HUES48 (cell line): ENCODE results near the gene C19orf85.

Experiments used
- H3K27ac ChIP-seq: one replicate; pipeline ENCODE4 v1.7.0; 2013; ENCODE audit warnings: low read depth, low read length, inconsistent platforms
- H3K27me3 ChIP-seq: 2 replicates; pipeline ENCODE4 v1.6.1; 2013; ENCODE audit warnings: mild to moderate bottlenecking, low read length; ENCODE audit not compliant: control insufficient read depth, insufficient read depth
- H3K36me3 ChIP-seq: 2 replicates; pipeline ENCODE4 v1.6.1; 2013; ENCODE audit warnings: low read length; ENCODE audit not compliant: control insufficient read depth, insufficient read depth
- H3K4me1 ChIP-seq: 2 replicates; pipeline ENCODE4 v1.6.1; 2013; ENCODE audit warnings: mild to moderate bottlenecking, low read length; ENCODE audit not compliant: control insufficient read depth, insufficient read depth
- H3K4me3 ChIP-seq: 2 replicates; pipeline ENCODE4 v1.5.1; 2013; ENCODE audit warnings: mild to moderate bottlenecking, low read depth, low read length
- H3K9ac ChIP-seq: 2 replicates; pipeline ENCODE4 v1.6.1; 2013; ENCODE audit warnings: mild to moderate bottlenecking, low read depth, low read length, moderate library complexity
- H3K9me3 ChIP-seq: 2 replicates; pipeline ENCODE4 v1.6.1; 2013; ENCODE audit warnings: low read length; ENCODE audit not compliant: control insufficient read depth, insufficient read depth

The C19orf85 gene

DNA sequence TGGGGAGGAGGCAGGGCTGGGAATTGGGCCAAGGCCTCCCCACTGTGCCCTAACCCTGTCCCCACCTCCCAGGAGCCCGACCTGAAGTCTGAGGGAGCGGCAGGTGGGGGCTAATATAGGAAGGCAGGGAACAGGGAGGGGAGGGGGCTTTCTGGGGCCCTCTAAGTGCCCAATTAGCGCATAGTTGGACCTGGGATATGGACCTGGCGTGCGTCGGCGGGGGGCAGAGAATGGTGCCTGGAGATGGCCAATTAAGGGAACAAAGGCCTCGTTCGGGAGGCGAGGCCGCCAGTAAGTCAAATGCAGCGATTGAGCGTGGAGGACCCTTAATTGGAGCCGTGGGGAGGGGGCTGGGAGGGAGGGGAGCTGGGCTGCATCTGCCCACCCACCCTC lies at the start of gene C19orf85:
Gene C19orf85 (minus strand): TSS at position 90 of the 393 bp plus-strand sequence. CDS start 197 bp downstream, outside the sequence.
- Histone ChIP-seq H3K36me3 (no peaks in the 10 kb centered on the region), H3K9ac (no peak within 1 kb of the TSS), H3K27ac (peak within 1 kb of the TSS; percentile 18), H3K27me3 (no peaks in the 10 kb centered on the region), H3K9me3 (no peaks in the 10 kb centered on the region), H3K4me1 (peaks cover 26% of the 10 kb centered on the region), H3K4me3 (no peak within 1 kb of the TSS; the same call in 1 of the 2 replicates)

DNA sequence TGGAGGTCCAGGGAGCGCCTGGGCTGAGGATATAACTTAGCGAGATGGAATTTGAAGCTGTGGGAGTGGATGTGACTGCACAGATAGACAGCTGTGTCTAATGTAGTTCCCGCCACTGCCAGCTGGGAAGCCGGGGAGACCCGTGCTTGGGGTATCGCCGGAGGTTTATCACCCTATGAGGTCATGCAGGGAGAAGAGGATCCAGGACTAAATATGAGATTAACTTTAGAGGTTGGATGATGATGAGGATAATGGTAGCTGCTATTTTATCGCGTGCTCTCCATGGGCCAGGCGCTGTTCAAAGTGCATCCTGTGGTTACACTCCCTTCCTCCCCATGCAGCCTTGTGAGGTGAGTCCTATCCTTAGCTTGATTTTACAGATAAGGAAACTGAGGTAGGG lies 43.6 kb upstream of the C19orf85 start:
- H3K27me3 ChIP-seq = peaks cover 21% of the 10 kb centered on the region
- H3K9me3 ChIP-seq = peaks cover 2% of the 10 kb centered on the region; the same call in 1 of the 2 replicates
- no peak overlapping the region for H3K27ac ChIP-seq
- H3K4me3 ChIP-seq = no peak overlapping the region
- no peaks in the 10 kb centered on the region for H3K4me1 ChIP-seq
- H3K36me3 ChIP-seq = no peaks in the 10 kb centered on the region
- no peak overlapping the region for H3K9ac ChIP-seq

DNA sequence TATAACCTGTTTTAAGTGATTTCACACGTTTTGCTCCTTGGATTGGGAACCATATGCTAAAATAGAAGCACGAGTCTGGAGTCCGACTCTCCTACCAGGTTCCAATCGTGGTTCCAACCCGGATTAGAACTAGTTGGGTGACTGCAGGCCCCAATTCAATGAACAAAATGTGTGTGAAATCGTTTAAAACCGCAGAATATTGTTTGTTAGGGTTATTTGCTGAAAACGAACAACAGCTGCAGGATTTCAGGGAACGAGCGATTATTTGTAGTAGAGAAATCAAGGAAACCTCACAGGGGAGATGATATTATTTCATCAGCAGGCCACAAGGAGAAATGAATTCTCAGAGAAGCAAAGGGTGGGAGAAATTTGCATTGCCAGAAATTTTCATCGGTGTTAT lies 40.4 kb upstream of the C19orf85 start:
- H3K9me3 ChIP-seq = peaks cover 3% of the 10 kb centered on the region; the same call in 1 of the 2 replicates
- H3K36me3 ChIP-seq = no peaks in the 10 kb centered on the region
- no peak overlapping the region for H3K27ac ChIP-seq
- H3K4me1 ChIP-seq = no peaks in the 10 kb centered on the region
- H3K4me3 ChIP-seq = no peak overlapping the region
- H3K27me3 ChIP-seq = peaks cover 37% of the 10 kb centered on the region
- no peak overlapping the region for H3K9ac ChIP-seq

DNA sequence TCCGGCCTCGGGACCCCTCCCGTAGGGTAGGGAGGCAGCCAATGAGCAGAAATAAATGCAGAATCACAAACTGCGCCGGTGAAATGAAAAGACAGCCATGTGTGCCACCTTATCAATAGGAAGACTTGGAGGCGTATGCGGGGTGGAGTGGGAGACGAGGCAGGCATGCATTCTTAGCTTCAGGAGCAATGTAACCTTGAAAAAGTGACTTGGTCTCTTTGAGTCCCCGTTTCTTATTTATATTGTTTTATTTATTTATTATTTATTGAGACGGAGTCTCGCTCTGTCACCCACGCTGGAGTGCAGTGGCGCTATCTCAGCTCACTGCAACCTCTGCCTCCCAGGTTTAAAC lies 39.7 kb upstream of the C19orf85 start:
- Histone ChIP-seq H3K4me3 (no peak overlapping the region), H3K9ac (no peak overlapping the region)

DNA sequence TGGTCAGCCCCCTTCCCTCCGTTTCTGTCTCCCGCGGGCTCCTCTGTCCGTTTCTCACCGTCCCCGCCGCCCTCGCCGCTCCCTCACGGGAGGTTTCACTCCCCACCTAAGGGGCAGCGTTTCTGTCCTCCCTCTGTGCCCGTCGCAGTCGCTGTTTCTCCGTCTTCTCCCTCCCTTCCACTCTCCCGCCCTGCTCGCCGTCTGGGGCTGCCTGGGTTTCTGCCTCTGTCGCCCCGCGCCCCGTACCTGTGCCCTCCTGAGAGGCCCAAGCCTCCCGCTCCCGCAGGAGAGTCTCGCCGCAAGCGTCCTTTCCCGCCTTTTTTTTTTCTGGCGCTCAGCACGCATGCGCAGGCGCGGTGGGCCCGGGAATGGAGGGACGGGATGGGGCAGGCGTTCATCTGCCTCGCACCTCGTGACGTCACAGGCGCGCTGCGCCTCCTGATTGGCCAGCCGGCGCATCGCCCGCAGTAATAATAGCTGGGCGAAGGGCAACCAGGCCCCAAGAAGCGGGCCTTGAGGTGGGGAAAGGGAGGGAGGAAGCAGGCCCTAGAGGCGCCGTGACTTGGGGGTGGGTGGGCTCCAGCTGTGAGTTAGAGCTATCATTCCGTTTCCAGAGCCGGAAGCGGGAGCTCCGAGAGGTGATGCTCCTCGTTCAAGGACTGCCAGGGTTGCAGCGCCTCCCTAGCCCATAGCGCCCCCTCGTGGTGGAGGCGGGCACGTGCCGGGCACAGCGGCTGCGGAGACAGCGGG lies 39.1 kb upstream of the C19orf85 start:
- H3K4me1 ChIP-seq = no peaks in the 10 kb centered on the region
- peaks cover 3% of the 10 kb centered on the region; the same call in 1 of the 2 replicates for H3K9me3 ChIP-seq
- H3K9ac ChIP-seq = no peak overlapping the region
- no peaks in the 10 kb centered on the region for H3K36me3 ChIP-seq
- H3K27me3 ChIP-seq = peaks cover 34% of the 10 kb centered on the region
- H3K4me3 ChIP-seq = peak overlapping the region; percentile 51
- H3K27ac ChIP-seq = no peak overlapping the region

More for the DNA sequence above, 39.7 kb upstream of the C19orf85 start:
- H3K27me3 ChIP-seq = peaks cover 37% of the 10 kb centered on the region
- peaks cover 3% of the 10 kb centered on the region; the same call in 1 of the 2 replicates for H3K9me3 ChIP-seq
- H3K4me1 ChIP-seq = no peaks in the 10 kb centered on the region
- H3K36me3 ChIP-seq = no peaks in the 10 kb centered on the region
- no peak overlapping the region for H3K27ac ChIP-seq

DNA sequence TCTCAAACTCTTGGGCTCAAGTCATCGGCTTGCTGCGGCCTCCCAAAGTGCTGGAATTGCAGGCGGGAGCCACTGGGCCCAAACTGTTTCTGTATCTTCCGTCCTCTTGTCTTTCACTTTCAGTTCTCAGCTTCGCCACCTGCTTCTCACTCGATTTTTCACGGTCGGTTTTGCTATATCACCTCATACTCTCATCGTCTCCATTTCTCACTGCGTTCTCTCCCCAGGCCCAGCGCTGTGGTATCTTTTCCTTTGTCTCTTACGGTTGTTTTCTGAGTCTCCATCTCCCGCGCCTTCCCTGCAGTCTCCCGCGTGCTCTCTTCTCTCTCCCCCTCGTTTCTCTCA lies 38.6 kb upstream of the C19orf85 start:
- Histone ChIP-seq H3K27ac (no peak overlapping the region), H3K27me3 (peaks cover 34% of the 10 kb centered on the region), H3K4me1 (no peaks in the 10 kb centered on the region), H3K9me3 (peaks cover 3% of the 10 kb centered on the region; the same call in 1 of the 2 replicates), H3K9ac (no peak overlapping the region), H3K4me3 (no peak overlapping the region), H3K36me3 (no peaks in the 10 kb centered on the region)

DNA sequence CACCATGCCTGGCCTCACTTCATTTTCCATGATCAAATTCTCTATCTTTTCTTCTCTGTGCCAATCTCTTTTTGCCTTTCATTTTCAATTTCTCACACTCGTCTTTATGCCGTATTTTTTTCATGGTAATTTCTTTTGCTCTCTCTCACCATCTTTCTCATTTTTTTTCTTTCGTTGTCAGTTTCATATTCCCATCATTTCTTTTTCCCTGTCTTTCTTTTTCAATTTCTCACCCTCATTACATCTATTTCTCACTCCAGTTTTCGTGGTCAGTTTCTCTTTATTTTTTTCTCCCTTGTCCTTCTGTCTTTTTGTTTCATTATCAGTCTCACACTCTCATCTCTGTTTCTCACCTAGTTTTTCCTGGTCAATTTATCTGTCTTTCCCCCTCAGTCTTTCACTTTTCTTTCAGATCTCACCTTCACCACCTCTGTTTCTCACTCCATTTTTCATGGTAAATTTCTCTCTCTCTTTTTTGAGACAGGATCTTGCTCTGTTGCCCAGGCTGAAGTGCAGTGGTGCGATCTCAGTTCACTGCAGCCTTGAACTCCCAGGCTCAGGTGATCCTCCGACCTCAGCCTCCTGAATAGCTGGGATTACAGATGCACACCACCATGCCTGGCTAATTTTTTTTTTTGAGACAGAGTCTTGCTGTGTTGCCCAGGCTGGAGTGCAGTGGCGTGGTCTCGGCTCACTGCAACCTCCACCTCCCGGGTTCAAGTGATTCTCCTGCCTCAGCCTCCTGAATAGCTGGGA lies 37.8 kb upstream of the C19orf85 start:
- no peaks in the 10 kb centered on the region for H3K4me1 ChIP-seq
- H3K27me3 ChIP-seq = peaks cover 34% of the 10 kb centered on the region
- H3K36me3 ChIP-seq = no peaks in the 10 kb centered on the region
- H3K9ac ChIP-seq = no peak overlapping the region
- no peak overlapping the region for H3K27ac ChIP-seq
- H3K4me3 ChIP-seq = no peak overlapping the region
- H3K9me3 ChIP-seq = peaks cover 3% of the 10 kb centered on the region; the same call in 1 of the 2 replicates

DNA sequence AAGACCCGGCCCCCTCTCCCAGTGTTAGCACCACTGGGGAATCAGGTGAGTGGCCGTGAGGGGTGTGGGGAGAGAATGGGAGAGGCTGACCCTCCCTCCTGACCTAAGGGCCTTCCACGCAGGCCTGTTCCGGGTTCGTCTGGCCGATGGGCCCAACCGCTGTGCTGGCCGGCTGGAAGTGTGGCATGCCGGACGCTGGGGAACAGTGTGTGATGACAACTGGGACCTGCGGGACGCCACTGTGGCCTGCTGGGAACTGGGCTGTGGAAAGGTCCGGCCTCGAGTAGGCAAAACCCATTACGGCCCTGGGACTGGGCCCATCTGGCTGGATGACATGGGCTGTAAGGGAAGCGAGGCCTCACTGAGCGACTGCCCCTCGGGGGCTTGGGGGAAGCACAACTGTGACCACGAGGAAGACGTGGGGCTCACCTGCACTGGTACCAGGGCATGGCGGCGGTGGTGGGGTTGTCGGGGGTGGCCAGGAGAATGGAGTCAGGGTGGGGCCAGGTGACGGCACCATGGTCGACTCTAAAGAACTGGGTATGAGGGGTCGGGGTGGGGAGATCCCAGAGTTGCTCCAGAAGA lies 35.9 kb upstream of the C19orf85 start:
- Histone ChIP-seq H3K4me3 (no peak overlapping the region), H3K4me1 (no peaks in the 10 kb centered on the region), H3K27ac (no peak overlapping the region), H3K9ac (no peak overlapping the region), H3K9me3 (peaks cover 3% of the 10 kb centered on the region; the same call in 1 of the 2 replicates), H3K27me3 (peaks cover 34% of the 10 kb centered on the region), H3K36me3 (no peaks in the 10 kb centered on the region)

DNA sequence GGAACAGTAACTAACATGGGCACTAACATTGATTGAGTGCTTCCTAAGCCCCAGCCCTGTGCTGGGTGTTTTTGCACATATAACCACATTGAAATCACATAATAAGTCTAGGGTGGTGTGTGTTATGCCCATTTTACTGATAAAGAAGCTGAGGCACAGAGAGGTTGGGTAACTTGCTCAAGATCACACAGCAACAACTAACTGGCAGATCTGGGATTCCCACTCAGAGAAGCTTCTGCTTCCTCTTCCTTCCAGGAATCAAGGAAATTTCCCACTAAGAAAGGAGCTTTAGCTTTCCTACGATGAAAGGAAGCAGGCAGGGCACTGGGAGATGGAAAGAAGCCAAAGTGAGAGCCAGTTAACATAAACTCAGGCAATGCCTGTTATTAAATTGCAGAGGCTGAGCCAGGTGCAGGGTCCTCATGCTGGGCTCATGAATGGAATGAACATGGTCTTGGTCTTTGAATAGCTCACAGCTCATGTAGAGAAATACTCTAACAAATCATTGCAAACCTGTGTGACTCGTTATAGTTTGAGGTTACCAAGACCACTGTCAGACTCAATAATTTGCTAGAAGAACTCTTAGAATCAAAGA lies 33.8 kb upstream of the C19orf85 start:
- H3K27me3 ChIP-seq = peaks cover 18% of the 10 kb centered on the region
- no peaks in the 10 kb centered on the region for H3K4me1 ChIP-seq
- peaks cover 3% of the 10 kb centered on the region; the same call in 1 of the 2 replicates for H3K9me3 ChIP-seq
- H3K36me3 ChIP-seq = no peaks in the 10 kb centered on the region
- no peak overlapping the region for H3K4me3 ChIP-seq
- no peak overlapping the region for H3K27ac ChIP-seq
- H3K9ac ChIP-seq = no peak overlapping the region

DNA sequence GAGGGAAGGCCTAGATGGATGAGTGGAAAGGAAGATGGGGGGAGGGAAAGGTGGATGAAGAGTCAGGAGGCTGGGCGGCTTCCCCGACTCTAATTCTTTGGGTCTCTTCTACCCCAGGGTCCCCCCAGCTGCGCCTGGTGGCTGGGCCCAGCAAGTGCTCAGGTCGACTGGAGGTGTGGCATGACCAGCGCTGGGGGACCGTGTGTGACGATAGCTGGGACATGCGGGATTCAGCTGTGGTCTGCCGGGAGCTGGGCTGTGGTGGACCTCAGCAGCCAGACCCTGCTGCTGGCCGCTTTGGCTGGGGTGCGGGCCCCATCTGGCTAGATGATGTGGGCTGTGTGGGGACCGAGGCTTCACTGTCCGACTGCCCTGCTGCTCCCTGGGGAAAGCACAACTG lies 33.2 kb upstream of the C19orf85 start:
- H3K9me3 ChIP-seq = no peaks in the 10 kb centered on the region
- no peak overlapping the region for H3K9ac ChIP-seq
- peaks cover 13% of the 10 kb centered on the region for H3K27me3 ChIP-seq
- H3K36me3 ChIP-seq = no peaks in the 10 kb centered on the region
- H3K4me1 ChIP-seq = no peaks in the 10 kb centered on the region
- H3K27ac ChIP-seq = no peak overlapping the region
- H3K4me3 ChIP-seq = no peak overlapping the region
